GM19351 (cell line): ENCODE results near the gene NPAS3.

ENCODE experiments used
- ATAC-seq: cut with Tn5 transposase; IDR thresholded peaks from one replicate; pipeline ENCODE4 v1.9.1; 2021; ENCODE audit warnings: mild to moderate bottlenecking, moderate library complexity; ENCODE audit not compliant: unreplicated experiment

Gene NPAS3

DNA sequence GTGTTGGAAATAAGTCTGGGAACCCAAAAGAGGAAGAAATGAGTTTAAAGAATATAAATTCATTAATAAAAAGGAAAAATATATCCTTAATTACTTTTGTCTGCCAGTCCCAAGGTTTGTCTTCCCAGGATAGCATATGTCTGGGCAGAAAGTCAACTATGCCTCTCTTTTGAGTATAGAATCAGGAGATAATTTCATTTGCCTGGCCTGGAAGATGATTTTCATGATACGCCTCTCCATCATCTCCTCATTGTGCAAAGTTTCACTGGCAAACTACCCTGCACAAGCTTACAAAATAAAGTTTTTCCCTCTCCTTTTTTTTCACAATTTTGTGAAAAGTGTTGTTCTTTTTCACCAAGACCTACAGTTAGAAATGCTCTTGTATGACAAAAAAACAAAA lies 671.4 kb downstream of the NPAS3 start:
- no peak for ATAC-seq

DNA sequence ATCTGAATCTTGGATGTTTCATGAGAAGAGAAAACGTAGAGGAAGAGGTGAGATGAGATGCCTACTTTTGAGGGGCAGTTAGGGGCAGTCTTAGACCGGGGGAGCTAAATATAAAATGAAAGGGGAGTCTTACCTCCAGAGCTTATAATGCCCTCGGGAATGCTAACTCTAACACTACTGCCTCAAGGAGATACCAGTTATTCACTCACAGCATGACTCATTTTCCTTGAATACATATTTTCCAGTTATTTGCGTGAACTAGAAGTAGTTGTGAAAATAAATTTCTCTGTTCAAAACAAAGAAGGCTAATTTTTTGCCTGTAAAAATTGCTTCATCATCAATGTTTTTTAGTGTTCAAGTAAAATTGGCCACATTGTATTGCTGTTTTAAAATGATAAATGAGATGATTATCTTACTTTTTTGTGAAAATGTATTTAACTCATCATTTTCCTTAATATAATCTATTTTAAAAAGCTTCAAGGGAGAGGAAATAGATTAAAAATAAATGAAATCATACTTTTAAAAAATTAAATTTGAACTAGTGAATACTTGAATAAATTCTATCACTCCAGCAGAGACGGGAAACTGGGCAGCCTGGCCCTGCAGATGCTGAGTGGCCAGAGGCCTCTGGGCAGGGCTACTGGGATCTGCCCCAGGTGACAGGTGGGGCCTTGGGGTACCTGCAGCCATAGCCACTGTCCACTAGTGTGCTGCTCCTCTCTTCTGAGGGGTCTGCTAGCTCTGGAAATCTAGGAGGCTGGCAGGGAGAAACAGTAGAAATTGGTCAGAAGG lies 672.9 kb downstream of the NPAS3 start:
- ATAC-seq = no peak

DNA sequence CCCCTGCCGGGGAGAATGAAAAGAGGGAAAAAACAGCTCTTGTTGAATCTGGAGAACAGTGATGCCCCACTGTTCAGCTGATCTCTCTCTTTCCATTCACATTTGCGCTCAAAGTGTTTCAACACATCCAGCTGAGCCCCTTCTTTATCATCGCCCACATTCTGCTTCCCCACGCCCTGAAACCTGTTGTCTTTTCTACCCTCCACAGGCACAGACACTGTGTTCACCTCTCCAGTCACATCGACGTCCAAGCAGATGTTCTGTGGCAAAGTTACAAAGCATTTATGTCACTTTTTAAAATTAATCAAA lies 673.5 kb downstream of the NPAS3 start:
- ATAC-seq = no peak

DNA sequence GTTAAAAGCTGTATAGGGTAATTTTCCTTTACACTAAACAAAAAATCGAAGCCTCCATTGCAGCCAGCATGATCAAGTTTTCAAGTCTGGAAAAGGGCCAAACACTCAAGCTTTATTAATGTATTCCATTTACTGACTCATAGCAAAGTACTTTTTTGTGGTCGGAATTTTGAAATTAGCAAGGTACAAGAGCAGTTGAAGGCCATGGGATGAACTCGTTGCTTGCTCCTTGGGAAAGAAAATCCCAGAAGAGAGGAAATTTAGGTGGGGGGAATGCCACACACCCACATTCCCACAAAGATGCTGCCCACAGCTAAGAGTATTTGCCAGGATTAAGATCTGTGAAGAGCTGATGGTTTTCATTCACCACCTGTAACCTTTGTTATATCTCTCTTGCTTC lies 678.5 kb downstream of the NPAS3 start:
- no peak for ATAC-seq

DNA sequence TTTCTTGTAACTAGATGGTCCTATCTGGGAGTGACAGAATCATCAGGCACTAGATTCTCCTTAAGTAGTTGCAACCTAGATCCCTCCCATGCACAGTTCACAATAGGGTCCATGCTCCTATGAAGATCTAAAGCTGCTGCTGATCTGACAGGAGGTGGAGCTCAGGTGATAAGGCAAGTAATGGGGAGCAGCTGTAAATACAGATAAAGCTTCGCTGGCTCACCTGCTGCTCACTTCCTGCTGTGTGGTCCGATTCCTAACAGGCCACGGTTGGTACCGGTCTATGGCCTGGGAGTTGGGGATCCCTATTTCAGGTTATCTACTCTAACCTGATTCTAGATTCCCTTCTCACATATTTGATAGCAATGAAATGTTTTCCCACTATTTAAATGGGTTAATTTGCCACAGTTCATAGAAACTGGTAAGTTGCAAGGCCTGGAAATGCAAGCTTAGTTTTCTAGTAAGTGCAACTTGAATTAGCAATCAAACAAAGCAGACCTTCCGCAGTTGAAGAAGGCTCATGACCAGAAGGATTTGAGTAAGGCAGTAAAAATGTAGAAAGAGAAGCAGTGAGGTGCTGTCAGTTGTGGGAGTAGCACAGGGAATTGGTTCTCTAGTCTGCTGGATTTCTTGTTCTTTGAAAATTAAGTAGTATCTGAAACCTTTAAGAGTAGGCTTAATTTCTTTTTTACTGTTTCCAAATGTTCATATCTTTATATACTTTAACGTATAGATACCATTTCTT lies 679.9 kb downstream of the NPAS3 start:
- no peak for ATAC-seq

DNA sequence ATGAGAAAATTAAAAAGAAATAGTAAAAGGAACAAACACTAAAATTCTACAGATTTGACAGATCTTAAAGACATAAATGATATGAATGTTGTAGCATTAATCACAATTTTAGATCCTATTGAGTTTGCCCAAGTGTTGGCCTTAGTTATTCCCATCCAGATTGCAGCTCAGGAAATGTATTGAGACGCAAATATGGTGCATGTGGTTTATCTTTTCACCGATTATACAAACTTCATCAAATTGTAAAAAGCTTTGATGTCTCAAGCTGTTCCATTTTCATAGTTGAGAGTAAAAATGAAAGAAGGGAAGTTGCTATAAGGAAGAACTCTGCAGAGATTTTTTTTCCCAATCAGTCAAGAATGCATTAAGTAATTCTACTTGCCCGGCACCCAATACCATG lies 683.8 kb downstream of the NPAS3 start:
- no peak for ATAC-seq

DNA sequence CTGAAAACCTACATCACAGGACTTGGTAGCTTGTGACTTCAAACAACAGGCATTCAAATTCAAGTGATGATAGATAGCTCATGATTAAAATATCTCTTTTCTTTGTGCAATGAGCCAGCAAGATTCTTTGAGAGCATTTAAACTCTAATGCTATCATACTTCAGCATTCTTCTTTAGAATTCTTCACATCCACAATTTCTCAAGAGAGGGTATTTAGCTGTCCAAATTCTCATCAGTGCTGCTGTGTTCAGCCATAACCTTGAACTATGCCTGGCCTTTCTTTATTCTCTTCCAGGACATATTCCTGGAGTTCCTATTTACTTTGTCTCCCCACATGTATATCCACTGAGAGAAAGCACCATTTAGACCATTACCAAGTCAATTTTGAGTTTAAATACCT lies 691.1 kb downstream of the NPAS3 start:
- no peak for ATAC-seq

DNA sequence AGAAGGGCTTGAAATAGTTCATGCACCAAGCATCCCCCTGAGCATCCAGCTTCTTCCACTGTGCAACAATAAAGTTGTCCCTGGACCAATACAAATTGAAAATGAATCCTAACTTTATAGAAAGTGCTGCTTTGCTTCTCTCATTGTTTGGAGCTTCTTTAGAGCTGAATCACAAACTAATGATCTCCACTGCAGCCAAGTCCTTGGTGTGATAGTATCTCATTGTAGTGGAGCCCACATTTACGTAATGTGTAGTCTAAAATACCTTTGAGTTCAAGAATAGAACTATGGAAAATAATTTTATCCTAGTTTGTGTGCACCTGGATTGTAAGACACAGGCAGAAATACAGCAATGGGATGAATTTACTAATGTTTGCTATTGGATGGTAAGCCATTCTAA lies 692.3 kb downstream of the NPAS3 start:
- ATAC-seq = no peak

DNA sequence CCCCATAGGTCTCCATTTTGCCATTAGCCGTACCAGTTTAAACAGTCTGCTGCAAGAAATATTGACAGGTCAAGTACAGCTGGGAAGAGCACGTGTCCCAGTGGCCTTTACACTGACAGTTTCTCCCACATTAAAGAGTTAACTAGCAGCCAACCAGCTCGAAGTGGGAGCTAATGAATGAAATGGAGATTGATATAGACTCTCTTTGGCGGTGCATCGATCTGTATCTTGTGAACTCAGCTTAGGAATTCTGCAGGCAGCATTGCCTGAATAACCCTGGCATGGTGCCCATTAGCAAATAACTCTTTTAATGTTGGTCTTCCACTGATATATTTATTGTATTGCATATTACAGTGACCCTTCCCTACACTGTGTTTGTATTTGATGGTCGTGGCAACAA lies 692.8 kb downstream of the NPAS3 start:
- ATAC-seq = no peak

DNA sequence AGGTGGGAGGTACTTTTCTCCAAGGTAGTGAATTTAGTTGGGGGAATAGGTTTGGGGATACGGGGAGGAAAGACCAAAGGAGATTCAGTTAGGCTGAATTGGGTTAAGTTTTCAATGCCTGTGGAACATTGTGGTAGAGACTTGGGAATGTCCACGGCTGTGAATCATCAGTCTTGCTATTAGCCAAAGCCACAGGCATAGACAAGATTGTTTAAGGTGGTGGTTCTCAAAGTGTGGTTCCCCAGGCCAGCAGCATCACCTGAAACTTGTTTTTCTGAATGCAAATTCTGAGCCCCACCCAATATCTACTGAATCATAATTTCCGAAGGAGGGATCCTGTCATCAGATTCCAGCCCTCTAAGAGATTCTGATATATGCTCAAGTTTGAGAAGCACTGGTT lies 696.0 kb downstream of the NPAS3 start:
- ATAC-seq = no peak

DNA sequence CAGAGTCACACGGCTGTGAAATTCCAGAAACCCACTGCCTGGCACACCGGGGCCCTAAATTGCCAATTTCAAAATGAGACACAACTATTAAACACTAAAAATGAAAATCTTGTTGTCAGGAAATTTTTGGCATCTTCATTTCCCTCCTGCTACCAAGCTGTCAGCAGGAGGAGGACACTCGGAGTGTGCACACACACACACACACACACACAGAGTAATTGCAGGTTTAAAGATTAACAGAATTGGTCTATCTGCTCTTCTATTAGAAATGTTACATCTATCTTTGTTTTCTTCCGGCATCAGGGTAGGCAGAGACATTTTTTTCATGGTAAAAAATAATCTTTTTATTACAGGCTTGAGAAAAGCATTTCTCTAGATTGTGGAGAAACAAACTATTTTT lies 698.0 kb downstream of the NPAS3 start:
- ATAC-seq = no peak

DNA sequence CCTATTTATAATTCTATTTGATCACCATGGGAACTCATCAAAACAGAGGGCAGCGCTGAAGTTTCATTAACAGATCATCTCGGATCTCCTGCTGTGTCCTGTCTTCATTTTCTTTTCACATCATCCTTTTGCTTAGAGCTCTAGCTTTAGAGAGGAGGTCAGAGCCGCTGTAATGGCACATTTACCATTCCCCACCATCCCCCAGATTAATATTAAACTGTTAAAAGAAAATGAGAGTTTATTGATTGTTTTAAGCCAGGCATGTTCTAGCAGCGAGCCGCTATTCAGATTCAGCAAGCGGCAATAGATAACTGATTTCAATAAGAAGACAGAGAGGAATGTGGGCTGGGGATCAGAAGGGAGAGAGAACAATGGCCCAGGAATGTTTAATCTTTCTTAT lies 703.4 kb downstream of the NPAS3 start:
- ATAC-seq = no peak

DNA sequence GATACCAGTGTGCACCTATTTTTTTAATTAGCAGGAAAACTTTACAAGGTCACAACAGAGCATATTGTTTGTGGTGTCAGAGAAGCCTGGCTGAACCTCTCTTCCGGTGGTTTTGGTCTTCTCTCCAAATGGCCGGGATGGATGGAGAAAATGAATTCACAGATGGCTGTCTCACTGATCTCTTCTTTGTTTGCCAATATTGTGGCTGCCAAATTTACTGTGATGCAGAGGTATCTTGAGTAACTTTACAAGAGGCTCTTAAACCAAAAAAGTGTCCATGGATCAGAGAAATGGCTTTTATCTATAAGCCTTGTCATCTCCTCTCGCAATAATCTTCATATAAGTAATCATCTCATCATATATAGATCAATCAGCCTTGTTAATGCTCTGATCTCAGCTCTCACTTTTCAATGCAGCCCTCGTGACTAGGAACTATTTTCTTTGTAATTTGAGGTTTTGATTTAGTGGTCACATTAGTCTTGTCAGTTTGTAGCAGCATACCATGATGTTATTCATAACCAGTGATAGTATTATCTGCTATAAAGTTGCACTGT lies 704.1 kb downstream of the NPAS3 start:
- no peak for ATAC-seq

DNA sequence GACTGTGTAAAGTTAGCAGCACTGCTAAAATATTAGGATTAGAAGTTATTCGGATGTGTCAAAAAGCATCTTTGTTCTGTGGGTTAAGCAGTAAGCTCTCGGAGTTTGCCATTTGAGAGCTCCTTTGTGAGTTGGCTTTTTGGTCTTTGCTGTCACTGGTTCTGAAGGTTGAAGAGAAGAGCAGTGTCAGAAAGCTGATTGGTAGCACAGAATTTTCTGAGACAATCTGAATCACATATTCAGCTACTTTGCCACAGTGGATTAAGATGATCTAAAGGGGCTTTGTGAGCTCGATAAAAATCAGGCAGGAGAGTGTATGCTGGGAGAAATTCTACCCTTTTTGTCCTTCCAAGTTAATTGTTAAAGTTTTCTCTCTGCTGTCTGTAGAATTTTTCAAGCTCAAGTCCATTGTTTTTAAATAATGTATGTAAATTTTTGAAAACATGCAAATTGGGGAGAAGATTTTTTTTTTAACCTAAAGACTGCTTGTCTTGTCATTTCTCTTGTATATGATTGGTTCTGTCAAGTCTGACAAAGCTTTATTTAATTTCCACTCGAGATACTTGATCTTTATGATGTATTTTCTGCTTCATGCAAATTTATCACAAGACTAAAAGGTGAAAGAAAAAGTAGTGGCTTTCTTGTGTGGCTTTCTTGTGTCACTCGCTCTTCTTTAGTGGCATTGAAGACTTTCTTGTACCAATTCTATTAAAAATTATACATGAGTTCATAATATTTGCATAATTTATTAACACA lies 704.9 kb downstream of the NPAS3 start:
- ATAC-seq = no peak

DNA sequence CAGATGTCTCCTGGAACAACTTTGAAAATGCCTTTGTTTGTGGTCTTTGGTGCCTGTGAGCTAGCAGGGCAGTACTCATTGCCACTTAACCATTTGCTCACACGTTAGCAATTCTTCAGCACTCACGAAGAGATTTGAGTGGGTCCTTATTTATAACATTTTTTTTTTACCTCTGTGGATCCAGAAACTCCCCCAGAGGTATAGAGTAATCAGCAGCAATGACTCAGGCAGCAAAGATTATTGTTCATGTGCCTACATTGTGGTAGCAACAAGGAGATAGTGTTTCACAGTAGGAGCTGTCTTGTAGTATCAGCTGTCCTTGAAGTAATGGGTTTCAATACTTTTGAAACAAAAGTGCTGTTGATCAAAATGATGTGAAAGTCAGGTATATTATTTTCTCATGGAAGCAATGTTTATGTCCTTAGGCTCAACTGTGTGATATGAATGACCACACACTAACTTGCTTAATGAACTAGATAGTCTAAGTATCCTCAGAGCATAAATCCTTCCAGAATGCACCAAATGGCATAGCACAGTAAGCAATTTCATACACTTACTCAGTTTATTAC lies 708.1 kb downstream of the NPAS3 start:
- ATAC-seq = no peak

DNA sequence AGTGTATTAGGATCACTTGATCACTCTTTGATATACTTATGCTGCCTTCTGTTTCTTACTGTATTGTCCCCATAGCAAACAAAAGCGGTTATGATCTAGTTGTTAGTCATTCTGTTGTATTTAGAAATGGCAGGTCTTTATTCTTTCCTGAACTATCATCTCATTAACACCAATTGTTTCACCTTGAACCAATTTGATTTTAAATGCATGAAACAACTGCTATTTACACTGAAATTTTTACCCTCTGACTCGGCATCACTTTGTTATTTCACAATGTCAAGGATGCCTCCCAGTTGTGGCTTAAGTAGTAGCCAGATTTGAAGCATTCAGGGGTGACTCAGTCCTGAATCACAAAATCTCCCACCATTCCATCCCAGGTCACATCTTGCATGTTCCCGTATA lies 708.7 kb downstream of the NPAS3 start:
- ATAC-seq = no peak

DNA sequence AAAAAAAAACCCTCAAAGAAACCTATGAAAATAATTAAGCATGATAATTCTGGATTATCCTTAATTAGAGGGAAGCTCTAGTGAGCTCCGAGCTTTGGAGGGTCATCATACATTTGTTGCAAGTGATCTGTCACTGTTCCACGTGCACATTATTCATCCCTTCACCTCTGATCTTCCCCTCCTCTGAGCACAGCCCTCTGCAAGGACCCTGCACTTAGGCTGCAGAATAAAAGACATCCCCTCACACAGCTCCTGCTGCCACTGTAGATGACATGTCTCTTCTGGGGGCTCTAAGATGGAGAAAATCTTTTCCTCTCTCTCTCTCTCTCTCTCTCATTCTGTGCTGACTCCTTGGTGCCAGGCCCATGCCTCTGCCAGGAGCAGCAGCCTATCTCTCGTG lies 711.8 kb downstream of the NPAS3 start:
- no peak for ATAC-seq

DNA sequence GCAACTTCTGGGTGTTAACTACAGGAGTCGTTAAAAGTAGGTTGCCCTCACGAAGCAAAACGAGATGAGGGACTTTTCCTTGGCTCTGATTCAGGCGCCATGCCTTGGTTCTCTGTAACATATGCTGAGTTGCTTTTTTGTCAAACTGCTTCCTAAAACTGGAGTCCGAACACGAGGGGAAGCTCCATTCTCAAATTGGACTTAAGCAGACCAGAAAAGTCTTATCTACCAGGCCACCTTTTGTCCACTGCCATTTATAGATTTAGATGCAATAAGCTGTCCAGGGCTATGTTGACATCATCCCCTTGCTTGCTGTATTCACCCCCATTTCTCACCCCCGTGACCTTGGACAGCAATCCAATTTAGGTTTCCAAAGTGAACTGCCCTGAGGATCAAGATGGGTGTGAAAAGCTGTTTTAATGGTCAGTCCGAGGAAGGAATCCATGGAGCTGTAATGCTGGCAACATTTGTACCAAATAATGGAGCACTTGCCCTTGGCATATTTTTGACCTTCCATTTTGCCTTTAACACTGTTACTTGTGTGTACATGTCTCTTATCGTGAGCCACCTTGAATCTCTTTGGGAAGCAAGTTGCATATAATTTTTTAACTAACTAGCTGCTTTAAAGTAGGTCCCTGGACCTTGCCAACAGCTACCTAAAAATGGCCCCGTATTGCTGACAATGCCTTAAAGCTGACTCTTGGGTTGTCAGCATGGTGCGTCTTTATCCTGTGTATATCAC lies 714.1 kb downstream of the NPAS3 start:
- ATAC-seq = no peak

DNA sequence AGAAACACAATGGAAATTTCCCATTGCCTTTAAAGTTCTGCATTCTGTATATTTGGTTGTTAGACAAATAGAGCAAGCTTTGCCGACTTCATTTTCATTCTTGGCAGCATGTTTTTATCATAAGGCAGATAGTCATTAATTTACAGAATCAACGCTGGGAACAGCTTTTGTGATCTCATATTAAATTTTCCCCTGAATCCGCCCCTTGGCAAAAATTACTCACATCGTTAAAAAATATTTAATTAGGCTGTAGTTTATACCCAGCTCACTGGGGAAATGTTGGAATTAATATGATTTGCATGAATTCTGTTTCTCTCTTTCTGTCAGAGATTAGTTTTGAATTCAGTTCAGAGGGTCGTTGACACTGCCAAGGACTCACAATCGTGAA lies 714.6 kb downstream of the NPAS3 start:
- no peak for ATAC-seq

DNA sequence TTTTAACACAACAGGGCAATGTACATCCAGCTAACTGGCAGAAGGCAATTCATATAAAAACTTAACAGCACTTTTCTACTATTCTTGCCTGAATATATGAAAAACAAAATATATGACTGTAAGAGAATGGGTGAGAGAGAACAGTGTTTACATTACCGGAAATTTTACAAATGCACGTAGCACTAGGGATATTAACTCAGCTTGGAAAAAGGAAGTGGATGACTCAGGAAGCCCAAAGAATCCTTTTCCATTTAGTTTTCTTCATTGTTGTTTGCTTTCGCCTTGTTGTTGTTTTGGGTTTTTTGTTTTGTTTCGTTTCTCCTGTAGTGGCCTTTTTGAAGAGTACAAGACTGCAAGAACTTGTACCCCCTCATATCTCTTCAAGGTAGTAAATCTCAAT lies 716.7 kb downstream of the NPAS3 start:
- ATAC-seq = no peak

DNA sequence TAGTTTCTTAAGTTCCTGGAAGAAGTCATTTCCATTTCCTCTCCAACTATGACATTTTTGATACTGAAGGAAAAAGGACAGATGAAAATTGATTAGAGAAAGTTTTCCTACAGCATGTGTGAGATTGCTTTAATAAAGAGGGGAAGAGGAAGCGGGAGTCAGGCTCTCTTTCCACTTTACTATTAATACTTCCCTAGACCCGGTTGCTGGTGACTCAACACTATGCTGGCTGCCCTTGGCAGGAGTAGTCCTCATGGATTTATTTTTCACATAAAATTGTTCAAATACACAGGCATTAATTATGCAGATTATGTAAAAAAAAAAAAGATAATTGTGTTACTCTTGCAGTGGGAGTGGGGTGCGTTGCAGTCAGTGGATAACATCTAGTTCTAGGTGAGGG lies 718.8 kb downstream of the NPAS3 start:
- no peak for ATAC-seq
